ENCODE measurements around the gene USP15. TPM values are rescaled to one million over a fixed set of nuclear protein-coding genes. Genes with fewer than 3 reads are reported as not detected.

Gene USP15
- total and polyA plus RNA-seq, 2 of the 4 experiments (the other 2 are of a cell fraction): 28.5 to 49.6 TPM

- no peak overlapping the region for H3K4me2 ChIP-seq (ENCODE audit: low read depth, low read length)
- dilution Hi-C loops (cut with HindIII; ENCODE audit: low sequenced_read_pairs, unreplicated experiment): no loop called here
- H3K79me1 ChIP-seq (ENCODE audit: low read depth in 1 of 2, low read length in 2 of 2): peaks cover 10 to 22% of the 10 kb centered on the region in 2 experiments; a peak in 3 of 4 replicates
- no peak overlapping the region for H3K56ac ChIP-seq (ENCODE audit: extremely low read depth, insufficient read depth, low read length)
- peaks cover 3% of the 10 kb centered on the region; the same call in 1 of the 2 replicates for H3K36me3 ChIP-seq (ENCODE audit: control insufficient read depth, insufficient read depth, low read length)
- H3K9ac ChIP-seq (ENCODE audit: low read depth, low read length): no peak overlapping the region
- H2AK5ac ChIP-seq (ENCODE audit: low read depth, low read length): no peak overlapping the region
- H3K9me1 ChIP-seq (ENCODE audit: insufficient read depth, low read length): no peaks in the 10 kb centered on the region
- no peaks in the 10 kb centered on the region for H3K9me3 ChIP-seq (ENCODE audit: control insufficient read depth, insufficient read depth, low read length)
- H2AFZ ChIP-seq (replicated peaks; ENCODE audit: low read length, poor library complexity): no peak overlapping the region
- WGBS, 2 experiments (ENCODE audit: extremely low coverage in 2 of 2, insufficient read length in 1 of 2): no CpG with 5 or more reads among the region's 2 CpGs
- in situ Hi-C loops (cut with MboI; ENCODE audit: low sequenced_read_pairs): no loop called here
- no peak for ATAC-seq (ENCODE audit: low read depth)
- H3K4me1 ChIP-seq (ENCODE audit: control insufficient read depth, insufficient read depth, low read length): peaks cover 3% of the 10 kb centered on the region
- BruUV-seq (replicated peaks): no TSS peak
- H3K4me3 ChIP-seq (ENCODE audit: insufficient read depth, low read depth, low read length): no peak overlapping the region
- H4K5ac ChIP-seq (ENCODE audit: low read depth, low read length): no peak overlapping the region
- intact Hi-C loops (cut with micrococcal nuclease): no loop called here
- no peak overlapping the region for H3K18ac ChIP-seq (ENCODE audit: low read depth, low read length)
- H4K91ac ChIP-seq (ENCODE audit: insufficient read depth, low read depth, low read length): no peak overlapping the region
- H2BK20ac ChIP-seq (ENCODE audit: low read depth, low read length): no peak overlapping the region
- peak overlapping the region; percentile 50 for H2BK5ac ChIP-seq (ENCODE audit: low read depth, low read length, poor library complexity, severe bottlenecking)
- H4K20me1 ChIP-seq (ENCODE audit: insufficient read depth, low read length): no peaks in the 10 kb centered on the region
- no peak overlapping the region for H3K4ac ChIP-seq (ENCODE audit: low read depth, low read length)
- H3K27me3 ChIP-seq (ENCODE audit: control insufficient read depth, insufficient read depth, low read length): no peaks in the 10 kb centered on the region
- H2AK9ac ChIP-seq (replicated peaks; ENCODE audit: low read depth, low read length, poor library complexity): peak overlapping the region; percentile 61
- no peak overlapping the region for H2BK120ac ChIP-seq (ENCODE audit: low read depth, low read length)
- no peak overlapping the region for H2BK15ac ChIP-seq (ENCODE audit: low read depth, low read length)
- no peak overlapping the region for H3K23ac ChIP-seq (ENCODE audit: low read depth, low read length)
- POLR2A ChIA-PET (ENCODE audit: unreplicated experiment): no interaction called here
- TF ChIP-seq CTCF (conservative IDR thresholded peaks at IDR 0.05; ENCODE audit: low read depth, low read length) (no peak), RFX5 (IDR thresholded peaks at IDR 0.05; ENCODE audit: low read depth, low read length) (no peak), MAZ (IDR thresholded peaks at IDR 0.05; ENCODE audit: borderline replicate concordance, low read depth, low read length) (no peak), FOS (IDR thresholded peaks at IDR 0.05; ENCODE audit: low read depth, low read length) (no peak)
- H4K8ac ChIP-seq (ENCODE audit: low read depth in 2 of 2, low read length in 2 of 2): 0 out of 4 replicates have a peak overlapping the region, but pooled peaks of 1 of the 2 experiments have one; percentile 33
- H3K14ac ChIP-seq (replicated peaks; ENCODE audit: low read depth, low read length): no peak overlapping the region
- CTCF ChIA-PET: no interaction called here
- peak overlapping the region; percentile 56; the same call in 1 of the 2 replicates for H3K27ac ChIP-seq (ENCODE audit: insufficient read depth, low read length)
- no peak for DNase-seq
These were observed 90.3 kb downstream of the USP15 start for GRCh38 chr12:62350554-62350953.

All from IMR-90 (cell line).